ENCODE data around the gene SPOCK1.

The SPOCK1 gene

DNA sequence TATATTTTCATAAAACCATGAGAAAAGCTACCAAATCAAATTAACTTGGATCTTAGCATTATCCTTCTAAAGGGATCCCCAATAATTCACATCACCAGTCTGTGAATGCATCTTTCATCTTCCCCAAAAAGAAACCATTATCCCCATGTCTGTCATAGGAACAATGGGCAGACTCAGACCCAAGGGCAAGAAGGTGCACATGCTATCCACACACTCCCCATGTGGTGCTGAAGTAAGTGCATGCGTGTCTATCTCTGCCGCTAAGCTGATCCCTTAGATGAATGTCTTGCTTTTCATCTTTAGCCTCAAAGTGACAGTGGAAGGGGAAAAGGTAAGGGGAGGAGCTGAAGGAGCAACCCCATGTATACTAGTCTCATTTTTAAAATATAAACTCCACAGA lies 10.2 kb downstream of the SPOCK1 start:
- H3K27ac ChIP-seq (ENCODE audit: low read depth, low read length) = no peak overlapping the region
- no peak overlapping the region for H3K9ac ChIP-seq (ENCODE audit: low read length)
- no peaks in the 10 kb centered on the region for H3K4me1 ChIP-seq (ENCODE audit: control insufficient read depth, insufficient read depth, low read length)
- H3K36me3 ChIP-seq (ENCODE audit: control insufficient read depth, insufficient read depth, low read length) = no peaks in the 10 kb centered on the region
- no peaks in the 10 kb centered on the region for H3K27me3 ChIP-seq (ENCODE audit: control insufficient read depth, insufficient read depth, low read length)
- no peak overlapping the region for H3K4me3 ChIP-seq (ENCODE audit: low read length)

DNA sequence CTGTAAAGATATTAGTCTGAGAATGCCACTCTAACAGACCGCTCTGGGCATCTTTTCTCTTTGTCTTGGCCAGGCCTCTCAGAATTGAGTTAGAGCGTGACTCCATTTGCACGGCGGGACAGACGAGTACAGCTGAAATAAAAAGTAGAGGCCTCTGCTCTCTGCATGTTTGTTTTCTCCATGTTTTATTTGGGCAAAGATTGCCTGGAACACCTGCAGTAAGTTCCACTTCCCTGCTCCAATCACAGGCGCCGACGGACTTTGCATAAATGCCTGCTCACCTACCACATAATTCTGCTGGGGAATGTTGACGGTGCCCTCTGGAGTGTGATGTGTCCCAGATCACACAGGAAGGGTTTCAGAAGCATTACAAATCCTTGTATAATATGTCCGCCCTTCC lies 10.6 kb downstream of the SPOCK1 start:
- Histone ChIP-seq H3K27ac (ENCODE audit: low read depth, low read length) (no peak overlapping the region), H3K36me3 (ENCODE audit: control insufficient read depth, insufficient read depth, low read length) (no peaks in the 10 kb centered on the region), H3K4me3 (ENCODE audit: low read length) (no peak overlapping the region), H3K4me1 (ENCODE audit: control insufficient read depth, insufficient read depth, low read length) (no peaks in the 10 kb centered on the region), H3K9ac (ENCODE audit: low read length) (no peak overlapping the region), H3K27me3 (ENCODE audit: control insufficient read depth, insufficient read depth, low read length) (no peaks in the 10 kb centered on the region)

DNA sequence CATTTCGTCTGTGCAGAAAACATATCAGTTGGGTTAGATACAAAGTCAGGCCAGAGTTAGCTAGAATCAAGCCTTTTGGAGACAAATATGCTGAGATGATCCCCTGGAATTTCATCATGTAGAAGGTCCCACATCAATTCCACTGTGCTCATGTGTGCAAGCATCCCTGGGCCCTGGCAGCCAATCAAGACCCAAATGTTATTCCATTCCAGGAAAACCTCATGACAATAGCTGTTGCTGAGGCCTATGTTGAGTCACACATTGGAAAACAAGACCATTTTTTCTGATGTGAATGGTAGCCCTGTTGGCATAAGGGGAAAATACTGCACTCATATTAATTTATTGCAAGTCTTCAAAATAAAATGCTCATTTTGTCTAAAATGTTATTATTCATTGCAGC lies 11.5 kb downstream of the SPOCK1 start:
- Histone ChIP-seq H3K36me3 (ENCODE audit: control insufficient read depth, insufficient read depth, low read length) (no peaks in the 10 kb centered on the region), H3K4me3 (ENCODE audit: low read length) (no peak overlapping the region), H3K9ac (ENCODE audit: low read length) (no peak overlapping the region), H3K4me1 (ENCODE audit: control insufficient read depth, insufficient read depth, low read length) (no peaks in the 10 kb centered on the region), H3K27ac (ENCODE audit: low read depth, low read length) (no peak overlapping the region), H3K27me3 (ENCODE audit: control insufficient read depth, insufficient read depth, low read length) (no peaks in the 10 kb centered on the region)

DNA sequence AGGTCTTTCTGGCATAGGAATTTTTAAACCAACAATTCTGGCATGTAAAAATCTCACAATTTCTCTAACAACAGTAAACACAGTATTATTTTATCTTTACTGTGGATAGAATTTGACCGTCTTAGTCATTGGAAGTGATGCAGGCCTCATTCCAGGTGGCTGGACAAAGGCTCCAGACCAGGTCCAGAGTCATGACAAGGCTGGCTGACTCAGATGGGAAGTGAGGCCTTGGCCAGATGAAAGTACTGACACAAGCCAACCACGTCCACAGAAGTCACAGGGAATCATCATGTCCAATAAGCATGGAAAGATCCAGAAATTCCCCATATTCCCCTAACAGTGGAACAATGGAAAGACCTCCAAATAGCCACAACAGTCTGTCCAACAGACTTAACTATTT lies 12.4 kb downstream of the SPOCK1 start:
- no peak overlapping the region for H3K4me3 ChIP-seq (ENCODE audit: low read length)
- H3K4me1 ChIP-seq (ENCODE audit: control insufficient read depth, insufficient read depth, low read length) = no peaks in the 10 kb centered on the region
- H3K36me3 ChIP-seq (ENCODE audit: control insufficient read depth, insufficient read depth, low read length) = no peaks in the 10 kb centered on the region
- no peak overlapping the region for H3K9ac ChIP-seq (ENCODE audit: low read length)
- no peak overlapping the region for H3K27ac ChIP-seq (ENCODE audit: low read depth, low read length)
- no peaks in the 10 kb centered on the region for H3K27me3 ChIP-seq (ENCODE audit: control insufficient read depth, insufficient read depth, low read length)

DNA sequence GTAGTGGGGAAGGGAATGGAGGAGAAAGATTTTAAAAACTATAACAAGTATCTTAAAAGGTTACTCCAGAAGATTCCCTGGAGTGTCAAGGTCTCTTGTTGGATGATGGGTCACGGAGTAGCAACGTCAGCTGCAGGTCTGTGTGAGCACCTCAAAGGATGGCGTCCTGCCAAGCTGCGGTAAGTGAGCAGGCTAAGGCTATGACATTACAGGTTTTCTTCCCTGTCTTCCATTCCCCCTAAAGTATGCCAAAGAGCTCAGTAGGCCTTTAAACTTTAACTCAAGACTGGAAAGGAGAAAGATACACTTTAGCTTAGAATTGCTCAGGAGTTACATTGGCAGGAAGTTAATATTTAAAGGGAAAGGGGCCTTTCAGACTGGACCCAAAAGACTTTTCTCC lies 17.5 kb downstream of the SPOCK1 start:
- Histone ChIP-seq H3K36me3 (ENCODE audit: control insufficient read depth, insufficient read depth, low read length) (no peaks in the 10 kb centered on the region), H3K27me3 (ENCODE audit: control insufficient read depth, insufficient read depth, low read length) (no peaks in the 10 kb centered on the region), H3K4me1 (ENCODE audit: control insufficient read depth, insufficient read depth, low read length) (no peaks in the 10 kb centered on the region), H3K4me3 (ENCODE audit: low read length) (no peak overlapping the region), H3K9ac (ENCODE audit: low read length) (no peak overlapping the region), H3K27ac (ENCODE audit: low read depth, low read length) (no peak overlapping the region)

DNA sequence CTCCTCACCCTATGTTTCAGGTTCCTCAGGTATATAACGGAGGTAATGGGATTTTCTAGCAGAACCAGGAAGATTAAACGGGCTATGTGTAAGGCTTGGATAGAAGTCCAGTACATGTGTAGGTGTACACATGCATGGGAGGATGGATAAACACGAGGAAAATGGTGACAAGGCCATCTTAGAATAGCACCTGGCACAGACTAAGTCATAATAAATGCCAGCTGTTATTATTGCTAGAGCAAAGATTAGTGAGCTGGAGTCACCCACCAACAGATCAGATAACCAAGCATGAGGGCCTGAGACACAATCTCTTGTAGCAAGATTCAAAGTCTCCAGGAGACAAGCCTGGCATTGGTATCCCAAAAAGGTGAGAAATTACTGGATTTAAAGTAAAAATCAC lies 21.1 kb downstream of the SPOCK1 start:
- H3K36me3 ChIP-seq (ENCODE audit: control insufficient read depth, insufficient read depth, low read length) = no peaks in the 10 kb centered on the region
- no peak overlapping the region for H3K27ac ChIP-seq (ENCODE audit: low read depth, low read length)
- H3K9ac ChIP-seq (ENCODE audit: low read length) = no peak overlapping the region
- H3K4me3 ChIP-seq (ENCODE audit: low read length) = no peak overlapping the region
- H3K27me3 ChIP-seq (ENCODE audit: control insufficient read depth, insufficient read depth, low read length) = no peaks in the 10 kb centered on the region
- H3K4me1 ChIP-seq (ENCODE audit: control insufficient read depth, insufficient read depth, low read length) = no peaks in the 10 kb centered on the region

DNA sequence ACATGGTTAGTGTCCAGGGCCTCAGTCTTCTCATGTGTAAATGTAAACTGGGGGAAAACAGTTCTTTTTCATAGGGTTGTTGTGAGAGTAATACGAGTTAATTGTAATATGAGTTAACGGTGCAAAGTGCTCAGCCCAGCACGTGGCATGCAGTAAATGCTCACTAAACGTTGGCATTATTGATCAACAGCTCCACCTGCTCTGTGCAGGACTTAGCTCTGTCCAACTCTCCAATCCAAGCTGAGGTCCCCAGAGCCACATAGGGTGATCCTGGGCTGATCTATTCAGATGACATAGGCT lies 28.3 kb downstream of the SPOCK1 start:
- H3K4me1 ChIP-seq (ENCODE audit: control insufficient read depth, insufficient read depth, low read length) = no peaks in the 10 kb centered on the region
- H3K4me3 ChIP-seq (ENCODE audit: low read length) = no peak overlapping the region
- no peaks in the 10 kb centered on the region for H3K36me3 ChIP-seq (ENCODE audit: control insufficient read depth, insufficient read depth, low read length)
- no peak overlapping the region for H3K27ac ChIP-seq (ENCODE audit: low read depth, low read length)
- H3K27me3 ChIP-seq (ENCODE audit: control insufficient read depth, insufficient read depth, low read length) = no peaks in the 10 kb centered on the region
- H3K9ac ChIP-seq (ENCODE audit: low read length) = no peak overlapping the region

DNA sequence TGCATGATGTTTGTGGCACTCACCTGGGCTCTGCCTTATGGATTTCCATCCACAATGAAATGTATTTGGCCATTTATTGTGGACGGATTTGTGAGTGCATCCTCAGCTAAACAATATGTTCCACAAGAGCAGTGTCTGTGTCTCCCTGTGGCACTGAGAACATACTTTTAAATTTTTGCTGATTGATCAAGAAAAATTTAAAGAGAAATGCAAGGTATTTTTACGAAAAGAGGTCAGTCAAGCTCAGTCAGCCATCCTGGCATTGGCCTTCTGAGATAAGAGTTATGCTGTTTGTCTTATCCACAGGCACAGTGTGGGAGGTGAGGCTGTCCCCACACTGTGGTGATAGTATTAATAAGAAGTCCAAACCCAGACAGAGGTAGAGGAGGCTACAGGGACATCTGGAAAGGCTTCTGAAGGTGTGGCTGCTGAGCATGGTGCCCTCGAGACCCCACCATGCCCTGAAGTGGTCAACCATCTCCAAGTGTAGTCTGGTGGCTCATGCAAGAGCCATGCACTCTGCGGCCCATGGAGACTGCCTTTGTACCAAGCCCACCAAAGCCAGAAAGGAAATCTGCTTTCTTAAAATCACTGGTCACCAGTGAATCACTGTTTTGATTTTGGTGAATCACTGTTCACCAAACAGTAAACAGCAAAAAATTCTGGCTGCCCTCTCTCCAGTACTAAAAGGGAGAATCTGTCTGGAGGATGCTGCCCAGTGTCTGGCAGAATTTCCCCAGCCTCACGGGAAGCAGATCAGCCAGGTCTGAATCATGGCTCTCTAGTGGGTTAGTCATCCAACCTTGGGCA lies 28.8 kb downstream of the SPOCK1 start:
- no peak overlapping the region for H3K4me3 ChIP-seq (ENCODE audit: low read length)
- no peaks in the 10 kb centered on the region for H3K4me1 ChIP-seq (ENCODE audit: control insufficient read depth, insufficient read depth, low read length)
- H3K27ac ChIP-seq (ENCODE audit: low read depth, low read length) = no peak overlapping the region
- no peaks in the 10 kb centered on the region for H3K36me3 ChIP-seq (ENCODE audit: control insufficient read depth, insufficient read depth, low read length)
- no peak overlapping the region for H3K9ac ChIP-seq (ENCODE audit: low read length)
- H3K27me3 ChIP-seq (ENCODE audit: control insufficient read depth, insufficient read depth, low read length) = no peaks in the 10 kb centered on the region

DNA sequence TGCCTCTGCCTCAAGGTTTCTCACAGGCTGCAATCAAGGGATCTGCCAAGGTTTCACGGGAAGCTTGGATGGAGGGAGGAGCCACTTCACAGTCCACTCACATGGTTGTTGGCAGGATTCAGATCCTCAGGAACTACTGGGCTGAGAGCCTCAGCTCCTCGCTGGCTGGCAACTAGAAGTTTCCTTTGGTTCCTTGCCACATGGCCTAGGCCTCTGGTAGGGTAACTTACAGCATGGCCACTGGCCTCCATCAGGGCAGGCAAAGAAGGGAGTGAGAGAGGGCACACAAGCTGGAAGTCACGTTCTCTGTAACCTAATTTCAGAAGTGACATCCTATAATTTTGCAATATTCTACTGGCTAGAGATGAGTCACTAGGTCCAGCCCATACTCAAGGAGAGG lies 32.2 kb downstream of the SPOCK1 start:
- no peaks in the 10 kb centered on the region for H3K36me3 ChIP-seq (ENCODE audit: control insufficient read depth, insufficient read depth, low read length)
- no peak overlapping the region for H3K4me3 ChIP-seq (ENCODE audit: low read length)
- H3K4me1 ChIP-seq (ENCODE audit: control insufficient read depth, insufficient read depth, low read length) = no peaks in the 10 kb centered on the region

DNA sequence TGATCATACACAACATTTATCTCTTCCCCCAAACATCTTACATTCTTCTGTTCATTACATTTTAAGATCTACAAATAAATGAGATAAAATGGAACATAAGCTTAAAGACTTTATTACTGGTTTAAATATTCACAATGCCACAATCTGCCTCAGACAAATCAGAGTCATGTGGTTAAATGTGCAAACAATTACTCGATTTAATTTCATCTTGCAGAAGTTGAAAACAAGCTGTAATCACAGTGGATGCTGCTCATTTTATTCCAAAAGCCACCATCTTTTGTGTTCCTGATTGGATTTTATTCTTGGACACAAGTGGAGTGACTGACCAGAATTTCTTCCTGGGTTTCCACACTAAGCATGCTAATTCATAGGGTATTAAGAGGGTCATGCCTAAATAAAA lies 33.2 kb downstream of the SPOCK1 start:
- Histone ChIP-seq H3K36me3 (ENCODE audit: control insufficient read depth, insufficient read depth, low read length) (no peaks in the 10 kb centered on the region), H3K27me3 (ENCODE audit: control insufficient read depth, insufficient read depth, low read length) (no peaks in the 10 kb centered on the region), H3K9ac (ENCODE audit: low read length) (no peak overlapping the region), H3K4me1 (ENCODE audit: control insufficient read depth, insufficient read depth, low read length) (no peaks in the 10 kb centered on the region), H3K4me3 (ENCODE audit: low read length) (no peak overlapping the region), H3K27ac (ENCODE audit: low read depth, low read length) (no peak overlapping the region)

More for the DNA sequence above, 32.2 kb downstream of the SPOCK1 start:
- no peaks in the 10 kb centered on the region for H3K27me3 ChIP-seq (ENCODE audit: control insufficient read depth, insufficient read depth, low read length)
- H3K27ac ChIP-seq (ENCODE audit: low read depth, low read length) = no peak overlapping the region
- H3K9ac ChIP-seq (ENCODE audit: low read length) = no peak overlapping the region

DNA sequence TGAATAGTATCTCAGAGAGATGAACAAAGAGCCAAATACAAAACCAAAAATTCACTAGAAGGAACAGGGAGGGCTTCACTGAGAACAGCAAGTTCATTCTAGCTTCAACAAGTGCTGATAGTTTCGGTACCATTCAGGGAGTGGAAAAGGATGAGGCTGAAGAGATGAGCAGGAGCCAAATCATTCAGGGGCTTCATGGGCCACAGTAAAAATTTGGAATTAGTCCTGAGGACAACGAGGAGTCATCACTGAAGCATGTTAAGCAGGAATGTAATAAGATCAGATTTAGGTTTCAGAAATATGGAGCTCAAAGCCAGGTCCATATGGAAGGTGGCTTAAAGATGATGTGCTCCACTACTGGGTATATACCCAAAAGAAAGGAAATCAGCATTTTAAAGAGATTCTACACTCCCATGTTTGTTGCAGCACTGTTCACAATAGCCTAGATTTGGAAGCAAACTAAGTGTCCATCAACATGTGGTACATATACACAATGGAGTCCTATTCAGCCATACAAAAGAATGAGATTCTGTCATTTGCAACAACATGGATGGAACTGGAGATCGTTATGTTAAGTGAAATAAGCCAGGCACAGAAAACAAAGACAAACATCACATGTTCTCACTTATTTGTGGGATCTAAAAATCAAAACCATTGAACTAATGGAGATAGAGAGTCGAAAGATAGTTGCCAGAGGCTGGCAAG lies 36.2 kb downstream of the SPOCK1 start:
- no peaks in the 10 kb centered on the region for H3K36me3 ChIP-seq (ENCODE audit: control insufficient read depth, insufficient read depth, low read length)
- H3K27ac ChIP-seq (ENCODE audit: low read depth, low read length) = no peak overlapping the region
- H3K9ac ChIP-seq (ENCODE audit: low read length) = no peak overlapping the region
- no peaks in the 10 kb centered on the region for H3K4me1 ChIP-seq (ENCODE audit: control insufficient read depth, insufficient read depth, low read length)
- no peak overlapping the region for H3K4me3 ChIP-seq (ENCODE audit: low read length)
- H3K27me3 ChIP-seq (ENCODE audit: control insufficient read depth, insufficient read depth, low read length) = no peaks in the 10 kb centered on the region

DNA sequence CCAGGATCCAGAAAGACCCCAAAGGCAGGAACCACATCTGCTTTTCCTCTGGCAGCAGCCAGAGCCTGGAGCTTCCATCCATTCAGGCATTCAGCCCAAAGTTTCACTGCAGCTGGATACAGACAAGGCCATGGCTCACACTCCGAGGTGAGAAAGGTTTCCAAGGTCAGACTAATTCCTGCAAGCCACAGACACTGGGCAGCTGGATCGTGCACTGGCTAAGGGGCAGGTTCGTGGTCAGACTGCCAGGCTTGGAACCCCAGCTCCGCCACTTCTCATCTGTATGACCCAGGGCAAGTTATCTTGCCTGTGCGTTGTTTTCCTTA lies 36.9 kb downstream of the SPOCK1 start:
- Histone ChIP-seq H3K4me1 (ENCODE audit: control insufficient read depth, insufficient read depth, low read length) (no peaks in the 10 kb centered on the region), H3K4me3 (ENCODE audit: low read length) (no peak overlapping the region), H3K27me3 (ENCODE audit: control insufficient read depth, insufficient read depth, low read length) (no peaks in the 10 kb centered on the region), H3K27ac (ENCODE audit: low read depth, low read length) (no peak overlapping the region), H3K36me3 (ENCODE audit: control insufficient read depth, insufficient read depth, low read length) (no peaks in the 10 kb centered on the region), H3K9ac (ENCODE audit: low read length) (no peak overlapping the region)

All from rectal smooth muscle tissue (tissue), 1 donor.